NCI-H2196 treated with DMSO at 0.1 percent for 48 hours (cell line): ENCODE measurements around the gene HS6ST3.
"Not testable (repeated sequence)": the region's sequence is repeated elsewhere in the genome, so short reads cannot be mapped to it uniquely, and the experiment has no call there.

Experiments used
- DNase-seq: peaks from one replicate; lab custom pipeline; 2025; ENCODE audit not compliant: unreplicated experiment; lab: John Stamatoyannopoulos, UW

The HS6ST3 gene

GRCh38 chr13:96089749-96090239 is at the start of gene HS6ST3:
HS6ST3 (plus strand) TSS chr13:96090107.
- DNase-seq: no peak

GRCh38 chr13:96041326-96042110 is 48.4 kb upstream of the HS6ST3 start:
- DNase-seq: no peak

- DNase-seq: no peak
Observed at GRCh38 chr13:96044238-96044637, 45.7 kb upstream of the HS6ST3 start.

GRCh38 chr13:96046449-96047126 is 43.3 kb upstream of the HS6ST3 start:
- not testable (repeated sequence) for DNase-seq

GRCh38 chr13:96050955-96051354 is 39.0 kb upstream of the HS6ST3 start:
- DNase-seq: not testable (repeated sequence)

- DNase-seq: not testable (repeated sequence)
Observed at GRCh38 chr13:96051491-96051890, 38.4 kb upstream of the HS6ST3 start.

GRCh38 chr13:96051946-96052345 is 38.0 kb upstream of the HS6ST3 start:
- not testable (repeated sequence) for DNase-seq

GRCh38 chr13:96052656-96053002 is 37.3 kb upstream of the HS6ST3 start:
- DNase-seq: peak; percentile 2

- peak; percentile 57 for DNase-seq
Observed at GRCh38 chr13:96053003-96053703, 36.8 kb upstream of the HS6ST3 start, which contains the start of gene UGGT2. UGGT2 (minus strand) TSS chr13:96053401; CDS start chr13:96053312, 89 bp downstream.

GRCh38 chr13:96065849-96066248 is 24.1 kb upstream of the HS6ST3 start:
- no peak for DNase-seq

- DNase-seq: no peak
Observed at GRCh38 chr13:96068729-96069128, 21.2 kb upstream of the HS6ST3 start.

- DNase-seq: no peak
Observed at GRCh38 chr13:96071504-96071903, 18.4 kb upstream of the HS6ST3 start.

- DNase-seq: no peak
Observed at GRCh38 chr13:96072392-96072791, 17.5 kb upstream of the HS6ST3 start.

GRCh38 chr13:96075953-96076543 is 13.9 kb upstream of the HS6ST3 start:
- DNase-seq: no peak

- no peak for DNase-seq
Observed at GRCh38 chr13:96080676-96081075, 9.2 kb upstream of the HS6ST3 start.

- DNase-seq: no peak
Observed at GRCh38 chr13:96081888-96082287, 8.0 kb upstream of the HS6ST3 start.

GRCh38 chr13:96082640-96083039 is 7.3 kb upstream of the HS6ST3 start:
- no peak for DNase-seq

- DNase-seq: no peak
Observed at GRCh38 chr13:96086736-96087135, 3.2 kb upstream of the HS6ST3 start.

GRCh38 chr13:96089139-96089538 is 768 bp upstream of the HS6ST3 start:
- no peak for DNase-seq

- DNase-seq: no peak
Observed at GRCh38 chr13:96090240-96091101, 564 bp downstream of the HS6ST3 start.
